PC-3 (cell line): ENCODE data around the gene MXRA7.

Experiments used
- CTCF ChIP-seq: fragments of 300-600 bp; sonication (generic); conservative IDR thresholded peaks from 2 replicates; pipeline ENCODE4 v1.5.1; 2017; ENCODE audit warnings: antibody characterized with exemption, low read depth, mild to moderate bottlenecking, low read length
- EZH2 ChIP-seq: fragments of 300-600 bp; sonication (generic); IDR thresholded peaks from one replicate; pipeline ENCODE4 v1.6.1; 2017; ENCODE audit warnings: antibody characterized with exemption, mild to moderate bottlenecking, low read length; ENCODE audit not compliant: unreplicated experiment

DNA sequence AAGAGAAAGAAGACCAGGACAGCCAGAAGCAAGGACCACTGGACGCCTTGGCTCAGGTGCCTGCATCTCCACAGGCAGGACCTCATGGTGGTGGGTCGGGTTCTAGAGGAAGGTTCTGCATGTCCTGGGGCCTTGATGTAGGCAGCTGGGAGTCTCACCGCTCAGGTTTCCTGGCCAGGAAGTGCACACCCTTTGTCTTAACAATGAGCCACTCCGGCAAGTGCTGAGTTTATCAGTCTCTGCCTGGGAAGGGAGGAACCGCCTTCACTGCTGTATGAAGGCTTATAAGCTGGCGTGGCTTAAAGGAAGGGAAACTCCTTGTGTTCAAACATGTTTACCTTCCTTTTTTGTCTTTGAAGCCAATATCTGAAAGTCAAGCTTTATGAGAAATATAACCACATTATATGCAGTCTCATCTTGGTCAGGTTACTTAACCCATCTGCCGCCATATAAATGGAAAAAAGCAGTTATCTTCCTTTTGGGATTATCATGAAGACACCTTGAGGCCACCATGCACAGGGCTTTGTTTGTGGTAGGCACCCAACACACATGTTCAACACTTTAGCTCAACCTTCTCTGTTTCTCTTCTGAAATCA, 67.1 kb downstream of the MXRA7 start, which contains the start of gene ST6GALNAC1:
- TF ChIP-seq CTCF (no peak), EZH2 (no peak)
